Astrocyte of the spinal cord (primary cell): ENCODE measurements around the gene GALNT7.
A peak's percentile ranks its signal among the peaks of the same experiment; 100 is the strongest.

Source experiments
- DNase-seq: peaks from one replicate; pipeline ENCODE4 v3.0.0; 2011; ENCODE audit warnings: low read depth, low spot score
- H3K4me3 ChIP-seq: 2 replicates; pipeline ENCODE4 v1.5.1; 2011; ENCODE audit warnings: low read depth, mild to moderate bottlenecking, low read length, moderate library complexity
- in situ Hi-C: cut with HindIII; loops from 2 replicates; pipeline ENCODE4 v1.10.0; 2017; ENCODE audit warnings: low sequenced_read_pairs
- TF ChIP-seq, protein P1 (sequence below): IDR thresholded peaks from 2 replicates; pipeline ENCODE4 v1.5.1; 2012; ENCODE audit warnings: low read depth, mild to moderate bottlenecking, low read length, inconsistent platforms

Gene GALNT7

DNA sequence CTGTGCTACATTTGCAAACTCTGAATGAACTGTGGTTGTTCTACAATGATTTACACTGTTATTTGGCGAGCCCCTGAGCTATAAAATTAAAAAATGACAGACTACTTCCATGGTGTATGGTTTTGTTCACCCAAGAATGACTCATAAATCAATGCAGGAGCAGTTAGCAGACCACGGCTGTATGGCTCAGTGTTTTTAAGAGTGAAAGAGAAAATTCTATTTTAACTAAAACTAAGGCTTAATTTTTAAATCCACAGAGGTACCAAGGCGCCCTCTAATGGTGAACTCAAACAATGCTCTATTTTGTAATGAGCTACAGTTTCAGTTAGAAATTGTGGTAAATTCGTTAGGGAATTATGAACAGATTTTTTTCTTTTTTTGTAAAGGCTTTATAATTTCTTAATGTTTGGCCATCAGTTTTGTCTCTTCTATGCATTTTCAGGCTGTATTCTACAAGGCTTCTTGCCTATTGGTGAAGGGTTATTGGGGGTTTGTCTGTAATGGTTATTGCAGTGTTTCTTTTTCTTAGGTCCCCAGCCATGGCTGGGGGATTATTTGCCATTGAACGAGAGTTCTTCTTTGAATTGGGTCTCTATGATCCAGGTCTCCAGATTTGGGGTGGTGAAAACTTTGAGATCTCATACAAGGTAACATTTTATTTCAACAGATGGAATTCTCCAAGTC lies 133.0 kb downstream of the GALNT7 start:
- TF ChIP-seq, protein P1, sequence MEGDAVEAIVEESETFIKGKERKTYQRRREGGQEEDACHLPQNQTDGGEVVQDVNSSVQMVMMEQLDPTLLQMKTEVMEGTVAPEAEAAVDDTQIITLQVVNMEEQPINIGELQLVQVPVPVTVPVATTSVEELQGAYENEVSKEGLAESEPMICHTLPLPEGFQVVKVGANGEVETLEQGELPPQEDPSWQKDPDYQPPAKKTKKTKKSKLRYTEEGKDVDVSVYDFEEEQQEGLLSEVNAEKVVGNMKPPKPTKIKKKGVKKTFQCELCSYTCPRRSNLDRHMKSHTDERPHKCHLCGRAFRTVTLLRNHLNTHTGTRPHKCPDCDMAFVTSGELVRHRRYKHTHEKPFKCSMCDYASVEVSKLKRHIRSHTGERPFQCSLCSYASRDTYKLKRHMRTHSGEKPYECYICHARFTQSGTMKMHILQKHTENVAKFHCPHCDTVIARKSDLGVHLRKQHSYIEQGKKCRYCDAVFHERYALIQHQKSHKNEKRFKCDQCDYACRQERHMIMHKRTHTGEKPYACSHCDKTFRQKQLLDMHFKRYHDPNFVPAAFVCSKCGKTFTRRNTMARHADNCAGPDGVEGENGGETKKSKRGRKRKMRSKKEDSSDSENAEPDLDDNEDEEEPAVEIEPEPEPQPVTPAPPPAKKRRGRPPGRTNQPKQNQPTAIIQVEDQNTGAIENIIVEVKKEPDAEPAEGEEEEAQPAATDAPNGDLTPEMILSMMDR, result peak; percentile 66
- no peak overlapping the region for H3K4me3 ChIP-seq
- in situ Hi-C loops, result no loop called here
- DNase-seq, result peak; percentile 66

GRCh38 chr4:173307778-173308177 lies 139.2 kb downstream of the GALNT7 start:
- no peak for DNase-seq
- in situ Hi-C loops, result no loop called here
- H3K4me3 ChIP-seq, result no peak overlapping the region
- TF ChIP-seq, protein P1, result no peak

DNA sequence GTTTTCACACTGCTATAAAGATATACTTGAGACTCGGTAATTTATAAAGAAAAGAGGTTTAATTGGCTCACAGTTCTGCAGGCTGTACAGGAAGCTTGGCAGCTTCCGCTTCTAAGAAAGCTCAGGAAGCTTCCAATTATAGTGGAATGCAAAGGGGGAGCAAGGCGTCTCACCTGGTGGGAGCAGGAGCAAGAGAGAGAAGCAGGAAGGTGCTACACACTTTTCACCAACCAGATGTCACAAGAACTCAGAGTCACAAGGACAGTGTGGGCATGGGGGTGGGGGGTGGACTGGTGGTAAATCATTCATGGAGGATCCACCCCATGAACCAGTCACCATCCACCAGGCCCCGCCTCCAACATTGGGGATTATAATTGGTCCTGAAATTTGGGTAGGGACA lies 142.8 kb downstream of the GALNT7 start:
- DNase-seq, result no peak
- in situ Hi-C loops, result no loop called here
- no peak overlapping the region for H3K4me3 ChIP-seq
- TF ChIP-seq, protein P1, result no peak

DNA sequence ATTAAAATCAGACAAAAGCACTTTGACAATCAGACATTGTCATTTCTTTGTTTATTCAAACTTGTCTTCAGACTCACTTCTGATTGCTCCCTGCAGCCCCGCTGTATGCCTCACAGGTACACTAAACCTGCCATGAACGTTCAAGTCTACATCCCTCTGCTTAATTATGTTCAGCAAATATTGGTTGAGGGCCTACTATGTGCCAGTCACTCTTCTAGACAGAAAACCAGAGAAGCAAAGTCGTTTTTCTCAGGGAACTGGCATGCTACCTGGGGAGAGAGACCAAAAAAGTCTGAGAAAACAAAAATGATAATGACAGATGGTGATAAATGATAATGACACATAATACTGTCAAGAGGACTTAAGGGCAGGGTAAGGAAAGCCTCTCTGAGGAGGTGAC lies 146.1 kb downstream of the GALNT7 start:
- no peak for DNase-seq
- in situ Hi-C loops, result no loop called here
- TF ChIP-seq, protein P1, result no peak
- H3K4me3 ChIP-seq, result no peak overlapping the region

DNA sequence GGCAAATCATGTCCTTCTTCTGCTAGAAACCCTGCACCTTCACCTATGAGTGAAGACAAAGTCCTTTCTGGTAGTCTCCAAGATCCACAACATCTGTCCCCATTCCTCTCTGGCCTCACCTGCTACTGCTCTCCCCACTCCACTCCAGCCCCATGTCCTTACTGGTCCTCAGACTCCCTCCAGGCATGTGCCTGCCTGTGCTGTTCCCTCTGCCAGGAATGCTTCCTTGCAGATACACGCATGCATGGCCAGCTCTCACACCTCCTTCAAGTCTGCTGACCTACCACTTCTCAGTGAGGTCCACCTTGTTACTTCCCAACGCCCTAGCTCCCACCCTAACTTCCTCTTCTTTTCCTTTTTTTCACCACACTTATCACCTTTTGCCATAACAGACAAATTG lies 147.4 kb downstream of the GALNT7 start:
- no peak overlapping the region for H3K4me3 ChIP-seq
- TF ChIP-seq, protein P1, result no peak
- in situ Hi-C loops, result no loop called here
- DNase-seq, result no peak

- DNase-seq, result no peak
- TF ChIP-seq, protein P1, result peak; percentile 9
- H3K4me3 ChIP-seq, result no peak overlapping the region
- in situ Hi-C loops, result no loop called here
Measured at GRCh38 chr4:173317004-173317403, 148.4 kb downstream of the GALNT7 start.

- in situ Hi-C loops, result no loop called here
- DNase-seq, result no peak
- TF ChIP-seq, protein P1, result no peak
- no peak overlapping the region for H3K4me3 ChIP-seq
Measured at GRCh38 chr4:173318240-173318639, 149.6 kb downstream of the GALNT7 start.
